Mucosa of stomach (tissue), 1 donor: ENCODE results near the gene ICE2.

Source experiments
- H3K27me3 ChIP-seq: one replicate; pipeline ENCODE4 v1.7.0; 2013; ENCODE audit warnings: mild to moderate bottlenecking, low read length; ENCODE audit not compliant: control insufficient read depth, insufficient read depth
- H3K36me3 ChIP-seq: one replicate; pipeline ENCODE4 v1.7.0; 2013; ENCODE audit warnings: low read length; ENCODE audit not compliant: control insufficient read depth, insufficient read depth
- H3K4me1 ChIP-seq: one replicate; pipeline ENCODE4 v1.7.0; 2013; ENCODE audit warnings: mild to moderate bottlenecking, low read length; ENCODE audit not compliant: control insufficient read depth, insufficient read depth
- H3K4me3 ChIP-seq: one replicate; pipeline ENCODE4 v1.7.0; 2013; ENCODE audit warnings: low read length
- H3K9ac ChIP-seq: one replicate; pipeline ENCODE4 v1.7.0; 2013; ENCODE audit warnings: mild to moderate bottlenecking, low read length, moderate library complexity
- H3K9me3 ChIP-seq: one replicate; pipeline ENCODE4 v1.7.0; 2013; ENCODE audit warnings: mild to moderate bottlenecking, low read length, moderate library complexity; ENCODE audit not compliant: control insufficient read depth
- donor health status: Pancreatic carcinoma.

ICE2 gene

DNA sequence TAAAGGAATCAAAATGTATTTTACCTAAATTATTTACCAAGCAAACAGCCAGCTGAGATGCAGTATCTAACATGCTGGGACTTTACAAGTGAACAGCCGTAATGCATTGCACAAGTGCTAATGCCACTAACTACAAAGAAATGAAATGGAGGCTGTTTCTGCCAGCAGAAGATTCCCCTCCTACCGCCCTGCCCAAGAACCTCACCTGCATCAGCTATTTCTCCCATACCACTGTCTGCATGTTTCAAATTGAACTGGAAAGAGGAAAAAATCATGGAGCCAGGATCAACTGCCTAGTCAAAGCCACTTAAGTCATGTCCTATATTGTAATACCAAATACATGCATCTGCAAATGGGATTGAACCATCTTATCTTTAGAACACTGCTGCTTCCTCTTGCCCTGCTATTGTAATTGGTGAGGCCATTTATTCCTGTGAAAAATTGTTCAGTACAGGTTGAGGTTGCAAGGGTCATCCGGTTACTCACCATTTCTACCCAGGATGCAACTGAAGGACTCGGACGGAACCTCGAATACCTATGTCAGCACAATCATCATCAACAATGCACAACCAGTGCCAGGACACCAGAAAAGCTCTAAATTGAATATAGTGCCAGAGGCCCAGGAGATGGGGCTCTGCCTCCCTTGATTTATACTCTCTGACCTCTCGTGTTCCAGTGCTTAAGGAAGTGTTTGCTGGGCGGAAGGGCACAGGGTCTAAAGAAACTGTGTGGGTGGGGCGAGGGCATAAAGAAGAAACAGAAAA, 108.7 kb downstream of the ICE2 start:
- Histone ChIP-seq H3K36me3 (peaks cover 5% of the 10 kb centered on the region), H3K27me3 (no peaks in the 10 kb centered on the region), H3K9ac (no peak overlapping the region), H3K4me3 (no peak overlapping the region), H3K9me3 (no peaks in the 10 kb centered on the region), H3K4me1 (peaks cover 50% of the 10 kb centered on the region)

DNA sequence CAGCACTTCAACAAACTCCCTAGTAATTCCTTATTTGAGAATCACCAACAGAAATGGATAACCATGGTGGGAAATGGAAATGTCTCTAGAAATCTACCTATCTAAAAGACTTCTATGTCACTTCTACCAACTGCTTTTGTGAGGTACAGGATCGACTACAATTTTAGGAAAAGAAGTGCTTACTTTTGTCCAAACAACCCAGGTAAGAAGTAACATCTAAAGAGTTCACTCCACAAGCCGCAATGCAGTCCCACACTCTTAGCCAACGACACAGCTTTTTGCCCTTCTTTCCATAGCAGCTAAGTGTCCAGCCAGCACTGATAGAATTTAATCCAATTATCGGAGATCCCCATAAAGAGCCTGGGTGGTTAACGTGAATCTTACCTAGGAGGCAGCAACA, 109.2 kb downstream of the ICE2 start:
- Histone ChIP-seq H3K4me1 (peaks cover 44% of the 10 kb centered on the region), H3K9me3 (no peaks in the 10 kb centered on the region), H3K4me3 (no peak overlapping the region), H3K9ac (no peak overlapping the region), H3K36me3 (peaks cover 5% of the 10 kb centered on the region), H3K27me3 (no peaks in the 10 kb centered on the region)
